ENCODE data around the gene STK17B. TPM values are rescaled to one million over a fixed set of nuclear protein-coding genes. Genes with fewer than 3 reads are reported as not detected.
"Not testable (repeated sequence)": the region's sequence is repeated elsewhere in the genome, so short reads cannot be mapped to it uniquely, and the experiment has no call there.

The STK17B gene
- total RNA-seq, 2 experiments from 2014 or later, result 389 to 511 TPM

GRCh38 chr2:196201229-196202009 is 30.0 kb upstream of the STK17B start:
- no peaks in the 10 kb centered on the region for H3K27me3 Mint-ChIP-seq
- DNase-seq (no peak), ATAC-seq (peak; percentile 36)
- peaks cover 10% of the 10 kb centered on the region for H3K36me3 Mint-ChIP-seq
- no peaks in the 10 kb centered on the region for H3K9me3 Mint-ChIP-seq (ENCODE audit: low read depth)
- peaks cover 55% of the 10 kb centered on the region for H3K4me1 Mint-ChIP-seq
- H3K27ac Mint-ChIP-seq, result peak overlapping the region; percentile 92
- H3K4me3 Mint-ChIP-seq, result peak overlapping the region; percentile 70
- CTCF ChIA-PET, result interaction anchor here (0.8 to 4.3 kb wide), 10 partner anchors 8 to 75 kb away, joined by 3 to 37 read pairs (median 5); no protein-coding TSS in a partner anchor

- Mint-ChIP-seq H3K27ac (peak overlapping the region; percentile 92), H3K27me3 (no peaks in the 10 kb centered on the region), H3K9me3 (ENCODE audit: low read depth) (no peaks in the 10 kb centered on the region), H3K4me1 (peaks cover 56% of the 10 kb centered on the region), H3K4me3 (peak overlapping the region; percentile 70), H3K36me3 (peaks cover 16% of the 10 kb centered on the region)
- CTCF ChIA-PET, result interaction anchor here (0.8 to 4.3 kb wide), 7 partner anchors 9 to 76 kb away, joined by 3 to 37 read pairs (median 6); no protein-coding TSS in a partner anchor
- ATAC-seq, result peak; percentile 98
- DNase-seq, result peak; percentile 79
These were observed 29.2 kb upstream of the STK17B start for GRCh38 chr2:196200557-196200956.

- H3K4me3 Mint-ChIP-seq, result no peak overlapping the region
- H3K36me3 Mint-ChIP-seq, result peaks cover 28% of the 10 kb centered on the region
- no peak for DNase-seq
- ATAC-seq, result no peak
- CTCF ChIA-PET, result interaction anchor here (1.0 to 3.0 kb wide), 4 partner anchors 11 to 53 kb away, joined by 3 to 10 read pairs (median 8); no protein-coding TSS in a partner anchor
- H3K9me3 Mint-ChIP-seq (ENCODE audit: low read depth), result peaks cover 2% of the 10 kb centered on the region
- peaks cover 50% of the 10 kb centered on the region for H3K4me1 Mint-ChIP-seq
- no peaks in the 10 kb centered on the region for H3K27me3 Mint-ChIP-seq
- H3K27ac Mint-ChIP-seq, result peak overlapping the region; percentile 18
These were observed 24.4 kb upstream of the STK17B start for GRCh38 chr2:196195758-196196157.

GRCh38 chr2:196195302-196195701 is 23.9 kb upstream of the STK17B start:
- no peak for ATAC-seq
- peaks cover 48% of the 10 kb centered on the region for H3K4me1 Mint-ChIP-seq

GRCh38 chr2:196191541-196191940 is 20.2 kb upstream of the STK17B start:
- CTCF ChIA-PET, result no interaction called here
- Mint-ChIP-seq H3K27ac (no peak overlapping the region), H3K4me1 (peaks cover 41% of the 10 kb centered on the region)

More at GRCh38 chr2:196195302-196195701, 23.9 kb upstream of the STK17B start:
- Mint-ChIP-seq H3K4me3 (no peak overlapping the region), H3K9me3 (ENCODE audit: low read depth) (peaks cover 4% of the 10 kb centered on the region), H3K27ac (peak overlapping the region; percentile 66), H3K36me3 (peaks cover 29% of the 10 kb centered on the region), H3K27me3 (no peaks in the 10 kb centered on the region)
- no peak for DNase-seq
- CTCF ChIA-PET, result interaction anchor here (1.0 to 3.0 kb wide), 4 partner anchors 10 to 54 kb away, joined by 3 to 10 read pairs (median 8); no protein-coding TSS in a partner anchor

GRCh38 chr2:196187898-196188458 is 16.6 kb upstream of the STK17B start:
- Mint-ChIP-seq H3K36me3 (peaks cover 35% of the 10 kb centered on the region), H3K4me3 (no peak overlapping the region), H3K27me3 (no peaks in the 10 kb centered on the region), H3K27ac (no peak overlapping the region), H3K4me1 (peaks cover 55% of the 10 kb centered on the region), H3K9me3 (ENCODE audit: low read depth) (peaks cover 7% of the 10 kb centered on the region)
- CTCF ChIA-PET, result interaction anchor here (0.9 to 1.7 kb wide), 3 partner anchors 9 to 110 kb away, joined by 3 to 4 read pairs (median 3); no protein-coding TSS in a partner anchor
- no peak for DNase-seq
- no peak for ATAC-seq

More at GRCh38 chr2:196191541-196191940, 20.2 kb upstream of the STK17B start:
- no peak for ATAC-seq
- Mint-ChIP-seq H3K9me3 (ENCODE audit: low read depth) (peaks cover 7% of the 10 kb centered on the region), H3K4me3 (no peak overlapping the region), H3K36me3 (peaks cover 37% of the 10 kb centered on the region), H3K27me3 (no peaks in the 10 kb centered on the region)
- no peak for DNase-seq

GRCh38 chr2:196187175-196187700 is 15.9 kb upstream of the STK17B start:
- DNase-seq; H3K9me3 Mint-ChIP-seq (ENCODE audit: low read depth); H3K27ac Mint-ChIP-seq; H3K4me3 Mint-ChIP-seq; ATAC-seq; H3K27me3 Mint-ChIP-seq: not testable (repeated sequence)
- Mint-ChIP-seq H3K4me1 (peaks cover 62% of the 10 kb centered on the region), H3K36me3 (peaks cover 30% of the 10 kb centered on the region)
- CTCF ChIA-PET, result interaction anchor here (0.9 kb wide), 1 partner anchor 109 kb away, joined by 3 read pairs; no protein-coding TSS in a partner anchor

GRCh38 chr2:196186266-196186980 is 15.0 kb upstream of the STK17B start:
- peaks cover 65% of the 10 kb centered on the region for H3K4me1 Mint-ChIP-seq
- peaks cover 26% of the 10 kb centered on the region for H3K36me3 Mint-ChIP-seq
- no peaks in the 10 kb centered on the region for H3K27me3 Mint-ChIP-seq
- H3K4me3 Mint-ChIP-seq, result no peak overlapping the region
- H3K9me3 Mint-ChIP-seq (ENCODE audit: low read depth), result peaks cover 5% of the 10 kb centered on the region
- H3K27ac Mint-ChIP-seq, result no peak overlapping the region
- CTCF ChIA-PET, result no interaction called here
- ATAC-seq, result no peak
- no peak for DNase-seq

- no peaks in the 10 kb centered on the region for H3K27me3 Mint-ChIP-seq
- H3K4me1 Mint-ChIP-seq, result peaks cover 76% of the 10 kb centered on the region
- no peak for ATAC-seq
- DNase-seq, result no peak
- H3K36me3 Mint-ChIP-seq, result peaks cover 30% of the 10 kb centered on the region
- peaks cover 3% of the 10 kb centered on the region for H3K9me3 Mint-ChIP-seq (ENCODE audit: low read depth)
- CTCF ChIA-PET, result interaction anchor here (1.0 to 1.7 kb wide), 6 partner anchors 9 to 55 kb away, joined by 3 to 9 read pairs (median 4); partner anchors contain the start of gene STK17B
- peak overlapping the region; percentile 98 for H3K27ac Mint-ChIP-seq
- H3K4me3 Mint-ChIP-seq, result no peak overlapping the region
These were observed 13.5 kb upstream of the STK17B start for GRCh38 chr2:196184921-196185320.

- no peaks in the 10 kb centered on the region for H3K27me3 Mint-ChIP-seq
- peak; percentile 68 for ATAC-seq
- peaks cover 83% of the 10 kb centered on the region for H3K4me1 Mint-ChIP-seq
- peaks cover 33% of the 10 kb centered on the region for H3K36me3 Mint-ChIP-seq
- H3K27ac Mint-ChIP-seq, result peak overlapping the region; percentile 98
- CTCF ChIA-PET, result interaction anchor here (0.9 to 2.2 kb wide), 13 partner anchors 9 to 93 kb away, joined by 3 to 10 read pairs (median 3); partner anchors contain the start of gene STK17B
- peak overlapping the region; percentile 65 for H3K4me3 Mint-ChIP-seq
- no peak for DNase-seq
- H3K9me3 Mint-ChIP-seq (ENCODE audit: low read depth), result peaks cover 3% of the 10 kb centered on the region
These were observed 12.3 kb upstream of the STK17B start for GRCh38 chr2:196183528-196184231.

- CTCF ChIA-PET, result interaction anchor here (0.8 to 2.2 kb wide), 15 partner anchors 9 to 93 kb away, joined by 3 to 10 read pairs (median 4); no protein-coding TSS in a partner anchor
These were observed 11.7 kb upstream of the STK17B start for GRCh38 chr2:196183172-196183473.

GRCh38 chr2:196182439-196183171 is 11.2 kb upstream of the STK17B start:
- H3K27ac Mint-ChIP-seq, result peak overlapping the region; percentile 98
- H3K4me1 Mint-ChIP-seq, result peaks cover 86% of the 10 kb centered on the region
- no peak for DNase-seq
- peak; percentile 14 for ATAC-seq
- CTCF ChIA-PET, result interaction anchor here (0.7 to 2.7 kb wide), 20 partner anchors 11 to 104 kb away, joined by 3 to 11 read pairs (median 4); no protein-coding TSS in a partner anchor
- H3K36me3 Mint-ChIP-seq, result peaks cover 29% of the 10 kb centered on the region
- H3K9me3 Mint-ChIP-seq (ENCODE audit: low read depth), result peaks cover 3% of the 10 kb centered on the region
- peak overlapping the region; percentile 65 for H3K4me3 Mint-ChIP-seq
- H3K27me3 Mint-ChIP-seq, result no peaks in the 10 kb centered on the region

More at GRCh38 chr2:196183172-196183473, 11.7 kb upstream of the STK17B start:
- peak overlapping the region; percentile 98 for H3K27ac Mint-ChIP-seq
- DNase-seq, result no peak
- H3K4me3 Mint-ChIP-seq, result peak overlapping the region; percentile 65
- peaks cover 85% of the 10 kb centered on the region for H3K4me1 Mint-ChIP-seq
- H3K27me3 Mint-ChIP-seq, result no peaks in the 10 kb centered on the region
- peak; percentile 48 for ATAC-seq
- peaks cover 32% of the 10 kb centered on the region for H3K36me3 Mint-ChIP-seq
- H3K9me3 Mint-ChIP-seq (ENCODE audit: low read depth), result peaks cover 3% of the 10 kb centered on the region

Data from activated CD8-positive, alpha-beta memory T cell treated with anti-CD3 and anti-CD28 coated beads, Interleukin-2, amount 10 ng/mL, durations not matched to agents 7 days and 5 days (primary cell).